Measurements from ENCODE around the gene TMC7. TPM values are rescaled to one million over a fixed set of nuclear protein-coding genes. Genes with fewer than 3 reads are reported as not detected.

Gene TMC7
- total and polyA plus RNA-seq, 8 donors, result 3.0 to 9.7 (median 3.8) TPM

GRCh38 chr16:19105131-19105530, 121.4 kb downstream of the TMC7 start:
- DNase-seq, result no peak
- no peak overlapping the region for H3K4me3 ChIP-seq
- intact Hi-C loops (cut with DNase I), result no loop called here
- H3K27me3 ChIP-seq, result no peaks in the 10 kb centered on the region
- H3K36me3 ChIP-seq, result no peaks in the 10 kb centered on the region
- no peak for TF ChIP-seq CTCF (IDR thresholded peaks at IDR 0.05)
- no peak overlapping the region for H3K27ac ChIP-seq
- H3K9me3 ChIP-seq, result no peaks in the 10 kb centered on the region
- ATAC-seq, result no peak
- H3K4me1 ChIP-seq, result peaks cover 15 to 17% of the 10 kb centered on the region in 2 donors

GRCh38 chr16:19105891-19106624, 122.3 kb downstream of the TMC7 start:
- Histone ChIP-seq H3K36me3 (no peaks in the 10 kb centered on the region), H3K27me3 (no peaks in the 10 kb centered on the region), H3K4me3 (no peak overlapping the region), H3K9me3 (no peaks in the 10 kb centered on the region), H3K4me1 (peaks cover 15 to 17% of the 10 kb centered on the region in 2 donors), H3K27ac (no peak overlapping the region)
- TF ChIP-seq CTCF (IDR thresholded peaks at IDR 0.05), result no peak
- no peak for DNase-seq
- intact Hi-C loops (cut with DNase I), result no loop called here
- ATAC-seq, result no peak

GRCh38 chr16:19106625-19107020, 122.9 kb downstream of the TMC7 start:
- Histone ChIP-seq H3K36me3 (no peaks in the 10 kb centered on the region), H3K4me3 (no peak overlapping the region), H3K9me3 (no peaks in the 10 kb centered on the region), H3K4me1 (peaks cover 15 to 17% of the 10 kb centered on the region in 2 donors), H3K27ac (no peak overlapping the region), H3K27me3 (no peaks in the 10 kb centered on the region)
- DNase-seq (no peak), ATAC-seq (no peak)
- intact Hi-C loops (cut with DNase I), result no loop called here
- TF ChIP-seq CTCF (IDR thresholded peaks at IDR 0.05), result no peak

GRCh38 chr16:19108409-19109287, 124.9 kb downstream of the TMC7 start:
- no peak overlapping the region for H3K4me3 ChIP-seq
- peaks cover 22 to 30% of the 10 kb centered on the region in 2 donors for H3K4me1 ChIP-seq
- no peak for TF ChIP-seq CTCF (IDR thresholded peaks at IDR 0.05)
- intact Hi-C loops (cut with DNase I), result no loop called here
- ATAC-seq, result no peak
- H3K36me3 ChIP-seq, result no peaks in the 10 kb centered on the region
- H3K27me3 ChIP-seq, result peaks cover 0 to 3% of the 10 kb centered on the region in 2 donors
- no peak for DNase-seq
- no peak overlapping the region for H3K27ac ChIP-seq
- H3K9me3 ChIP-seq, result no peaks in the 10 kb centered on the region

GRCh38 chr16:19109288-19109664, 125.5 kb downstream of the TMC7 start:
- ATAC-seq, result no peak
- no peaks in the 10 kb centered on the region for H3K9me3 ChIP-seq
- DNase-seq, result no peak
- H3K4me1 ChIP-seq, result peaks cover 22 to 32% of the 10 kb centered on the region in 2 donors
- H3K36me3 ChIP-seq, result no peaks in the 10 kb centered on the region
- intact Hi-C loops (cut with DNase I), result no loop called here
- H3K27me3 ChIP-seq, result peaks cover 0 to 7% of the 10 kb centered on the region in 2 donors
- H3K27ac ChIP-seq, result no peak overlapping the region
- H3K4me3 ChIP-seq, result no peak overlapping the region
- no peak for TF ChIP-seq CTCF (IDR thresholded peaks at IDR 0.05)

Measured in left lung (tissue), 10 donors.